Keratinocyte (primary cell): ENCODE data around the gene NHLRC1. TPM values are rescaled to one million over a fixed set of nuclear protein-coding genes. Genes with fewer than 3 reads are reported as not detected.

Source experiments
- DNase-seq: peaks from one replicate; pipeline ENCODE4 v3.0.0-alpha.2; 2011; ENCODE audit warnings: low read depth, missing footprints, low spot score
- FAIRE-seq: peaks from 2 replicates; lab custom pipeline; 2011; peaks lifted over from hg19 to GRCh38; lab: Jason Lieb, UNC
- H2AFZ ChIP-seq: 2 replicates; pipeline ENCODE4 v1.6.0; 2012; ENCODE audit warnings: low read length, control low read depth, inconsistent platforms; ENCODE audit not compliant: control insufficient read depth
- H3K27ac ChIP-seq: 2 replicates; pipeline ENCODE4 v1.5.1; 2011; ENCODE audit warnings: low read length; ENCODE audit not compliant: control insufficient read depth, insufficient read depth
- H3K27me3 ChIP-seq: 3 replicates; pipeline ENCODE4 v1.6.0; 2011; ENCODE audit warnings: low read length; ENCODE audit not compliant: control insufficient read depth, insufficient read depth; ENCODE audit errors: extremely low read depth
- H3K36me3 ChIP-seq, 2 experiments: 2 replicates in 1 of 2; 3 replicates in 1 of 2; pipeline ENCODE4 v1.5.1; 2011; ENCODE audit warnings: low read length in 2 of 2, mild to moderate bottlenecking in 1 of 2; ENCODE audit not compliant: control insufficient read depth in 2 of 2, insufficient read depth in 2 of 2; ENCODE audit errors: extremely low read depth in 1 of 2
- H3K4me1 ChIP-seq: 3 replicates; pipeline ENCODE4 v1.5.1; 2011; ENCODE audit warnings: low read length; ENCODE audit not compliant: control insufficient read depth, insufficient read depth; ENCODE audit errors: extremely low read depth
- H3K4me2 ChIP-seq: 3 replicates; pipeline ENCODE4 v1.6.0; 2011; ENCODE audit warnings: low read depth, low read length; ENCODE audit not compliant: control insufficient read depth, insufficient read depth; ENCODE audit errors: extremely low read depth
- H3K4me3 ChIP-seq, 3 experiments: fragments of 200-600 bp in 1 of 3; sonication (generic) in 1 of 3; 2 replicates in 2 of 3; 3 replicates in 1 of 3; pipeline ENCODE4 v1.5.1; 2011 to 2016; ENCODE audit warnings: low read length in 3 of 3, mild to moderate bottlenecking in 3 of 3, control low read depth in 2 of 3, inconsistent platforms in 1 of 3, low read depth in 1 of 3, mixed read lengths in 1 of 3, mixed run types in 1 of 3, moderate library complexity in 1 of 3; ENCODE audit not compliant: control insufficient read depth in 2 of 3, insufficient read depth in 2 of 3; ENCODE audit errors: extremely low read depth in 1 of 3
- H3K79me2 ChIP-seq: 2 replicates; pipeline ENCODE4 v1.6.0; 2012; ENCODE audit warnings: low read length; ENCODE audit not compliant: control insufficient read depth, insufficient read depth
- H3K9ac ChIP-seq: 3 replicates; pipeline ENCODE4 v1.6.0; 2011; ENCODE audit warnings: low read length; ENCODE audit not compliant: control insufficient read depth, insufficient read depth; ENCODE audit errors: extremely low read depth
- H3K9me1 ChIP-seq: 3 replicates; pipeline ENCODE4 v1.6.0; 2011; ENCODE audit warnings: low read length; ENCODE audit not compliant: control insufficient read depth, insufficient read depth; ENCODE audit errors: extremely low read depth
- H3K9me3 ChIP-seq: 2 replicates; pipeline ENCODE4 v1.5.1; 2012; ENCODE audit warnings: low read depth, low read length; ENCODE audit not compliant: control insufficient read depth
- H4K20me1 ChIP-seq: 3 replicates; pipeline ENCODE4 v1.6.0; 2011; ENCODE audit warnings: low read length; ENCODE audit not compliant: control insufficient read depth, insufficient read depth; ENCODE audit errors: extremely low read depth
- CTCF ChIP-seq, 3 experiments: IDR thresholded peaks in 1 of 3; conservative IDR thresholded peaks in 1 of 3; optimal IDR thresholded peaks in 1 of 3; 2 replicates in 2 of 3; 3 replicates in 1 of 3; pipeline versions ENCODE3 to v1.5.1; 2011; ENCODE audit warnings: low read length in 3 of 3, mild to moderate bottlenecking in 3 of 3, moderate library complexity in 2 of 3, control low read depth in 1 of 3, inconsistent platforms in 1 of 3; ENCODE audit not compliant: insufficient read depth in 2 of 3; ENCODE audit errors: extremely low read depth in 1 of 3
- EZH2 ChIP-seq: IDR thresholded peaks from one replicate; pipeline ENCODE4 v1.6.1; 2012; ENCODE audit warnings: inconsistent platforms, mild to moderate bottlenecking, low read length, moderate library complexity
- dilution Hi-C: fragments of 300-500 bp; cut with MboI; formaldehyde crosslinking; loops from one replicate; pipeline ENCODE4 v1.7.0; 2020; ENCODE audit warnings: low sequenced_read_pairs; ENCODE audit not compliant: extremely low pct_ligation_motif_present
- polyA plus RNA-seq, 5 experiments: library from polyadenylated mRNA; depleted of rRNA in 3 of 5; stranded (reverse) in 3 of 5; stranded (forward) in 1 of 5; unstranded in 1 of 5; fragments of >200 nt; gene quantifications; 1 replicate in 1 of 5; 2 replicates in 3 of 5; 3 replicates in 1 of 5; pipeline versions ENCODE4 v1.2.1 to v1.2.3, GENCODE V29; 2011 to 2012; ENCODE audit warnings: missing spikeins in 2 of 5, low read depth in 1 of 5, low replicate concordance in 1 of 5

Gene NHLRC1
- polyA plus RNA-seq, 1 donor (not counting 4 experiments of a cell fraction or from before 2014, with no cell fraction given) = 1.2 TPM

DNA sequence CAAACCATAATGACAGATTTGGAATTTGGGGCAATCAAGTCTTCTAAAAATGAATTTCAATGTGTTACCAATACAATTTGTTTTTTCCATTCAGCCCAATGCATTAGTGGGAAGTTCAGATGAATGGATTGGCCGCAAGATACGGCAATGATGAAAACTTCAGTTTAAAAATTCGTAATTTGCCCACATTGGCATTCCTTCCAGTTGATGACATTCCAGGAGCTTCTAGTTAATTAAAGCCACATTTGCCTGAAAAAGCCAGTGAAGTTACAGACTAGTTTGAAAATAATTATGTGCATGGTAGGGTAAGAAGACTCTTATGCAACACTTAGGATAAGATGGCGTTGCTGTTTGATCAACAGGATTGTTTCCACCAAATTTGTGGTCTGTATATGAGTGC lies 46.2 kb downstream of the NHLRC1 start:
- H3K4me3 ChIP-seq = no peak overlapping the region
- no peaks in the 10 kb centered on the region for H3K9me1 ChIP-seq
- H3K4me2 ChIP-seq = no peak overlapping the region
- no peak for TF ChIP-seq EZH2
- no peak for TF ChIP-seq CTCF (optimal IDR thresholded peaks at IDR 0.05 in 1 of 3, IDR thresholded peaks at IDR 0.05 in 1 of 3, conservative IDR thresholded peaks at IDR 0.05 in 1 of 3; ENCODE audit: extremely low read depth in 1 of 3, insufficient read depth in 2 of 3, low read length in 3 of 3)
- dilution Hi-C loops = no loop called here
- no peak overlapping the region for H3K9ac ChIP-seq
- H3K27me3 ChIP-seq = no peaks in the 10 kb centered on the region
- no peak overlapping the region for H2AFZ ChIP-seq
- no peaks in the 10 kb centered on the region for H3K4me1 ChIP-seq
- no peaks in the 10 kb centered on the region for H4K20me1 ChIP-seq
- no peaks in the 10 kb centered on the region for H3K9me3 ChIP-seq
- H3K36me3 ChIP-seq = no peaks in the 10 kb centered on the region
- FAIRE-seq (no peak), DNase-seq (no peak)
- no peaks in the 10 kb centered on the region for H3K79me2 ChIP-seq
- no peak overlapping the region for H3K27ac ChIP-seq

DNA sequence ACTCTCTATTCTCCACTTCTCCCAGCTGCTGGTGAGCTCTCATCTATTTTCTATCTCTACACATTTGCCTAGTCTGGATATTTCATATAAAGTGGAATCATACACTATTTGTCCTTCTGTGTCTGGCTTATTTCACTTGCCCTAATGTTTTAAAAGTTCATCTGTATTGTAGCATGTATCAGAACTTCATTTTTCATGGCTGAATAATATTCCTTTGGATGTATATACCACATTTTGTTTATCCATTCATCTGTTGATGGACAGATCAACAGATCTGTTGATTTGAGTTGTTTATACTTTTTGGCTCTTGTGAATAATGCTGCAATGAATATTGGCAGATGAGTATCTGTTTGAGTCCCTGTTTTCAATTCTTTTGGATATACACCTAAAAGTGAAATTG lies 49.6 kb downstream of the NHLRC1 start:
- Histone ChIP-seq H4K20me1 (no peaks in the 10 kb centered on the region), H3K9ac (no peak overlapping the region), H3K4me1 (no peaks in the 10 kb centered on the region), H3K79me2 (no peaks in the 10 kb centered on the region), H3K4me3 (no peak overlapping the region), H3K9me1 (no peaks in the 10 kb centered on the region), H2AFZ (no peak overlapping the region), H3K9me3 (no peaks in the 10 kb centered on the region), H3K27me3 (no peaks in the 10 kb centered on the region), H3K36me3 (no peaks in the 10 kb centered on the region), H3K4me2 (no peak overlapping the region), H3K27ac (no peak overlapping the region)
- FAIRE-seq = no peak
- no peak for DNase-seq
- TF ChIP-seq EZH2 (no peak), CTCF (optimal IDR thresholded peaks at IDR 0.05 in 1 of 3, IDR thresholded peaks at IDR 0.05 in 1 of 3, conservative IDR thresholded peaks at IDR 0.05 in 1 of 3; ENCODE audit: extremely low read depth in 1 of 3, insufficient read depth in 2 of 3, low read length in 3 of 3) (no peak)
- dilution Hi-C loops = no loop called here
